Activated naive CD4-positive, alpha-beta T cell treated with anti-CD3 and anti-CD28 coated beads, Interleukin-2, amount 50 U/mL, for 72 hours (primary cell): ENCODE measurements around the gene PKIG. TPM values are rescaled to one million over a fixed set of nuclear protein-coding genes. Genes with fewer than 3 reads are reported as not detected.

ENCODE experiments used
- ATAC-seq, 2 donors: fragments of 150-1000 bp; cut with Tn5 transposase; 2 replicates each; pipeline ENCODE4 v1.10.0; 2021; ENCODE audit warnings: mild to moderate bottlenecking in 2 of 2, moderate library complexity in 2 of 2
- DNase-seq, 2 donors: peaks; one replicate each; pipeline ENCODE4 v3.0.0; 2021 to 2022; ENCODE audit warnings: low spot score in 2 of 2
- H3K27ac Mint-ChIP-seq, 2 donors: one replicate each; pipeline ENCODE4 v1.8.0; 2022; ENCODE audit warnings: mild to moderate bottlenecking in 2 of 2, mixed read lengths in 2 of 2
- H3K36me3 Mint-ChIP-seq, 2 donors: one replicate each; pipeline ENCODE4 v1.8.0; 2022; ENCODE audit warnings: mixed read lengths in 2 of 2
- H3K9me3 Mint-ChIP-seq, 2 donors: one replicate each; pipeline ENCODE4 v1.8.0; 2022; ENCODE audit warnings: mixed read lengths in 2 of 2
- total RNA-seq, 2 donors: library from RNA; stranded (reverse); gene quantifications; one replicate each; pipeline ENCODE4 v1.2.3, GENCODE V29; 2022

The PKIG gene
- total RNA-seq, 2 donors from 2014 or later: 2.0 to 10.5 TPM

- H3K36me3 Mint-ChIP-seq: no peaks in the 10 kb centered on the region
- DNase-seq: no peak
- ATAC-seq: no peak
- H3K9me3 Mint-ChIP-seq: no peaks in the 10 kb centered on the region
- H3K27ac Mint-ChIP-seq: no peak overlapping the region
Measured at GRCh38 chr20:44601236-44601671, 18.9 kb downstream of the PKIG start.

GRCh38 chr20:44601801-44602204 lies 19.4 kb downstream of the PKIG start:
- ATAC-seq: no peak
- DNase-seq: no peak
- no peaks in the 10 kb centered on the region for H3K36me3 Mint-ChIP-seq
- no peaks in the 10 kb centered on the region for H3K9me3 Mint-ChIP-seq
- H3K27ac Mint-ChIP-seq: no peak overlapping the region

GRCh38 chr20:44603327-44603726 lies 20.9 kb downstream of the PKIG start:
- Mint-ChIP-seq H3K27ac (no peak overlapping the region), H3K9me3 (no peaks in the 10 kb centered on the region), H3K36me3 (no peaks in the 10 kb centered on the region)
- DNase-seq (no peak), ATAC-seq (no peak)

- H3K27ac Mint-ChIP-seq: no peak overlapping the region
- DNase-seq: no peak
- H3K9me3 Mint-ChIP-seq: no peaks in the 10 kb centered on the region
- H3K36me3 Mint-ChIP-seq: no peaks in the 10 kb centered on the region
- no peak for ATAC-seq
Measured at GRCh38 chr20:44606725-44607441, 24.5 kb downstream of the PKIG start.

- ATAC-seq: no peak
- H3K9me3 Mint-ChIP-seq: no peaks in the 10 kb centered on the region
- no peaks in the 10 kb centered on the region for H3K36me3 Mint-ChIP-seq
- DNase-seq: no peak
- H3K27ac Mint-ChIP-seq: no peak overlapping the region
Measured at GRCh38 chr20:44609006-44609515, 26.7 kb downstream of the PKIG start.

GRCh38 chr20:44609516-44610312 lies 27.3 kb downstream of the PKIG start:
- Mint-ChIP-seq H3K9me3 (no peaks in the 10 kb centered on the region), H3K36me3 (no peaks in the 10 kb centered on the region), H3K27ac (peak overlapping the region; percentile 84 to 87)
- DNase-seq (peak; percentile 86 to 88), ATAC-seq (peak; percentile 96 to 99)

- no peaks in the 10 kb centered on the region for H3K9me3 Mint-ChIP-seq
- peak overlapping the region; percentile 87 to 95 for H3K27ac Mint-ChIP-seq
- H3K36me3 Mint-ChIP-seq: no peaks in the 10 kb centered on the region
- DNase-seq: no peak
- peak; percentile 29 to 47 for ATAC-seq
Measured at GRCh38 chr20:44610313-44610962, 28.1 kb downstream of the PKIG start.

GRCh38 chr20:44613575-44613974 lies 31.2 kb downstream of the PKIG start:
- ATAC-seq (no peak), DNase-seq (peak in 1 of 2 donors; percentile 42)
- no peaks in the 10 kb centered on the region for H3K36me3 Mint-ChIP-seq
- H3K9me3 Mint-ChIP-seq: no peaks in the 10 kb centered on the region
- peak overlapping the region; percentile 3 to 72 for H3K27ac Mint-ChIP-seq

- H3K36me3 Mint-ChIP-seq: peaks cover 4 to 5% of the 10 kb centered on the region in 2 donors
- H3K27ac Mint-ChIP-seq: peak overlapping the region; percentile 24 to 72
- ATAC-seq (no peak), DNase-seq (no peak)
- H3K9me3 Mint-ChIP-seq: no peaks in the 10 kb centered on the region
Measured at GRCh38 chr20:44614525-44614924, 32.1 kb downstream of the PKIG start.

GRCh38 chr20:44615169-44615791 lies 32.9 kb downstream of the PKIG start:
- DNase-seq: no peak
- ATAC-seq: peak; percentile 29 to 35
- Mint-ChIP-seq H3K36me3 (peaks cover 12 to 13% of the 10 kb centered on the region in 2 donors), H3K9me3 (no peaks in the 10 kb centered on the region), H3K27ac (peak overlapping the region; percentile 18 to 72)

GRCh38 chr20:44615876-44616603 lies 33.7 kb downstream of the PKIG start:
- ATAC-seq: no peak
- DNase-seq: no peak
- Mint-ChIP-seq H3K27ac (peak overlapping the region; percentile 18 to 72), H3K9me3 (no peaks in the 10 kb centered on the region), H3K36me3 (peaks cover 13 to 20% of the 10 kb centered on the region in 2 donors)

- DNase-seq: no peak
- ATAC-seq: no peak
- Mint-ChIP-seq H3K27ac (peak overlapping the region in 1 of 2 donors; percentile 72), H3K36me3 (peaks cover 15 to 26% of the 10 kb centered on the region in 2 donors), H3K9me3 (no peaks in the 10 kb centered on the region)
Measured at GRCh38 chr20:44616604-44616964, 34.2 kb downstream of the PKIG start.

- DNase-seq: no peak
- H3K9me3 Mint-ChIP-seq: no peaks in the 10 kb centered on the region
- H3K27ac Mint-ChIP-seq: peak overlapping the region; percentile 75 to 82
- peaks cover 28 to 43% of the 10 kb centered on the region in 2 donors for H3K36me3 Mint-ChIP-seq
- ATAC-seq: peak; percentile 72 to 75
Measured at GRCh38 chr20:44618318-44618731, 35.9 kb downstream of the PKIG start.

- DNase-seq (no peak), ATAC-seq (no peak)
- Mint-ChIP-seq H3K27ac (peak overlapping the region in 1 of 2 donors; percentile 75), H3K9me3 (peaks cover 0 to 5% of the 10 kb centered on the region in 2 donors), H3K36me3 (peaks cover 35 to 49% of the 10 kb centered on the region in 2 donors)
Measured at GRCh38 chr20:44619294-44619693, 36.9 kb downstream of the PKIG start.

- no peak for ATAC-seq
- Mint-ChIP-seq H3K36me3 (peaks cover 35 to 54% of the 10 kb centered on the region in 2 donors), H3K9me3 (peaks cover 0 to 5% of the 10 kb centered on the region in 2 donors), H3K27ac (no peak overlapping the region)
- no peak for DNase-seq
Measured at GRCh38 chr20:44620030-44620429, 37.7 kb downstream of the PKIG start.

GRCh38 chr20:44621325-44621724 lies 38.9 kb downstream of the PKIG start:
- H3K9me3 Mint-ChIP-seq: peaks cover 0 to 5% of the 10 kb centered on the region in 2 donors
- peaks cover 35 to 56% of the 10 kb centered on the region in 2 donors for H3K36me3 Mint-ChIP-seq
- ATAC-seq (no peak), DNase-seq (no peak)
- no peak overlapping the region for H3K27ac Mint-ChIP-seq
